Hematopoietic multipotent progenitor cell treated with erythropoietin and hydrocortisone succinate and interleukin-3 and kit ligand, for 4 days (in vitro differentiated cells): Measurements from ENCODE around the gene CTDP1.

Experiments
- DNase-seq: peaks from one replicate; pipeline ENCODE4 v3.0.0-alpha.2; 2015

CTDP1 gene

GRCh38 chr18:79679552-79680099 lies at the start of gene CTDP1:
Gene CTDP1, plus strand, starts transcription at chr18:79679803. Its CDS starts 145 bp downstream, at chr18:79679948.
- DNase-seq = peak; percentile 97

GRCh38 chr18:79630281-79631095 lies 49.1 kb upstream of the CTDP1 start:
- DNase-seq = no peak

- DNase-seq = no peak
These were observed 48.5 kb upstream of the CTDP1 start for GRCh38 chr18:79631096-79631507.

GRCh38 chr18:79631761-79632446 lies 47.7 kb upstream of the CTDP1 start:
- DNase-seq = no peak

- DNase-seq = no peak
These were observed 46.8 kb upstream of the CTDP1 start for GRCh38 chr18:79632765-79633164.

GRCh38 chr18:79634186-79634585 lies 45.4 kb upstream of the CTDP1 start:
- no peak for DNase-seq

GRCh38 chr18:79634593-79635426 lies 44.8 kb upstream of the CTDP1 start:
- DNase-seq = no peak

GRCh38 chr18:79635427-79635726 lies 44.2 kb upstream of the CTDP1 start:
- no peak for DNase-seq

- DNase-seq = no peak
These were observed 42.3 kb upstream of the CTDP1 start for GRCh38 chr18:79637181-79637920.

GRCh38 chr18:79637921-79638909 lies 41.4 kb upstream of the CTDP1 start:
- no peak for DNase-seq

- peak; percentile 34 for DNase-seq
These were observed 40.4 kb upstream of the CTDP1 start for GRCh38 chr18:79639072-79639829.

GRCh38 chr18:79640064-79640672 lies 39.4 kb upstream of the CTDP1 start:
- DNase-seq = no peak

- DNase-seq = no peak
These were observed 38.7 kb upstream of the CTDP1 start for GRCh38 chr18:79640875-79641274.

- DNase-seq = no peak
These were observed 37.7 kb upstream of the CTDP1 start for GRCh38 chr18:79641722-79642497.

- peak; percentile 67 for DNase-seq
These were observed 37.0 kb upstream of the CTDP1 start for GRCh38 chr18:79642626-79643025.

GRCh38 chr18:79643054-79643984 lies 36.3 kb upstream of the CTDP1 start:
- peak; percentile 54 for DNase-seq

- peak; percentile 81 for DNase-seq
These were observed 35.5 kb upstream of the CTDP1 start for GRCh38 chr18:79644006-79644665.
